ENCODE data around the gene PRRT3.

PRRT3 gene

GRCh38 chr3:9930804-9931418, 21.3 kb downstream of the PRRT3 start:
- H3K4me3 ChIP-seq (ENCODE audit: control insufficient read depth in 1 of 7, extremely low read depth in 1 of 7, insufficient read depth in 4 of 7, low read depth in 2 of 7, low read length in 6 of 7): no peak overlapping the region
- CTCF ChIA-PET: interaction anchor here (0.8 to 4.1 kb wide), 22 partner anchors 7 to 129 kb away, joined by 3 to 22 read pairs (median 5); partner anchors contain the start of genes CIDEC, EMC3, IL17RC and IL17RE
- H3K9me3 ChIP-seq (ENCODE audit: control extremely low read depth in 1 of 5, control insufficient read depth in 4 of 5, insufficient read depth in 2 of 5, low read depth in 1 of 5, low read length in 4 of 5): peaks cover 0 to 4% (median 0%) of the 10 kb centered on the region in 5 experiments
- DNase-seq: peak in 2 of 3 donors; percentile 54 to 55
- no peaks in the 10 kb centered on the region for H3K27me3 ChIP-seq (replicated peaks in 2 of 5; ENCODE audit: control insufficient read depth in 4 of 5, insufficient read depth in 5 of 5, low read length in 4 of 5)
- peaks cover under 1 to 14% (median 3%) of the 10 kb centered on the region in 4 experiments for H3K36me3 ChIP-seq (ENCODE audit: control insufficient read depth in 4 of 4, insufficient read depth in 4 of 4, low read length in 3 of 4)
- no CpG with 5 or more reads among the region's 4 CpGs for WGBS (ENCODE audit: insufficient coverage)
- POLR2A ChIA-PET: interaction anchor here (0.6 kb wide), 1 partner anchor 682 kb away, joined by 3 read pairs; the partner anchor contains the start of gene SRGAP3
- peaks cover 5 to 31% (median 26%) of the 10 kb centered on the region in 4 experiments for H3K4me1 ChIP-seq (ENCODE audit: control extremely low read depth in 1 of 4, control insufficient read depth in 4 of 4, insufficient read depth in 4 of 4, low read length in 3 of 4)
- H3K27ac ChIP-seq (ENCODE audit: insufficient read depth in 1 of 2, low read depth in 1 of 2, low read length in 2 of 2, poor library complexity in 1 of 2, severe bottlenecking in 2 of 2): no peak overlapping the region

- POLR2A ChIA-PET: no interaction called here
- Histone ChIP-seq H3K27ac (ENCODE audit: insufficient read depth in 1 of 2, low read depth in 1 of 2, low read length in 2 of 2, poor library complexity in 1 of 2, severe bottlenecking in 2 of 2) (no peak overlapping the region), H3K4me3 (ENCODE audit: control insufficient read depth in 1 of 7, extremely low read depth in 1 of 7, insufficient read depth in 4 of 7, low read depth in 2 of 7, low read length in 6 of 7) (no peak overlapping the region), H3K4me1 (ENCODE audit: control extremely low read depth in 1 of 4, control insufficient read depth in 4 of 4, insufficient read depth in 4 of 4, low read length in 3 of 4) (peaks cover 0 to 13% (median 11%) of the 10 kb centered on the region in 4 experiments), H3K36me3 (ENCODE audit: control insufficient read depth in 4 of 4, insufficient read depth in 4 of 4, low read length in 3 of 4) (peaks cover 0 to 5% (median 2%) of the 10 kb centered on the region in 4 experiments), H3K9me3 (ENCODE audit: control extremely low read depth in 1 of 5, control insufficient read depth in 4 of 5, insufficient read depth in 2 of 5, low read depth in 1 of 5, low read length in 4 of 5) (peaks cover 0 to 4% (median 0%) of the 10 kb centered on the region in 5 experiments), H3K27me3 (replicated peaks in 2 of 5; ENCODE audit: control insufficient read depth in 4 of 5, insufficient read depth in 5 of 5, low read length in 4 of 5) (no peaks in the 10 kb centered on the region)
- CTCF ChIA-PET: interaction anchor here (1.2 kb wide), 1 partner anchor 11 kb away, joined by 3 read pairs; the partner anchor contains the start of gene IL17RC
- no peak for DNase-seq
- 97% methylated on average over 20 of the region's 23 CpGs for WGBS (ENCODE audit: insufficient coverage)
Measured at GRCh38 chr3:9928158-9928557, 24.1 kb downstream of the PRRT3 start.

GRCh38 chr3:9918261-9919038, 33.8 kb downstream of the PRRT3 start:
- ChIA-PET CTCF (interaction anchor here (0.6 to 1.9 kb wide), 3 partner anchors 10 to 65 kb away, joined by 3 to 11 read pairs (median 4); no protein-coding TSS in a partner anchor), POLR2A (no interaction called here)
- 100% methylated on average over 2 of the region's 8 CpGs for WGBS (ENCODE audit: insufficient coverage)
- Histone ChIP-seq H3K4me3 (ENCODE audit: control insufficient read depth in 1 of 7, extremely low read depth in 1 of 7, insufficient read depth in 4 of 7, low read depth in 2 of 7, low read length in 6 of 7) (no peak overlapping the region), H3K36me3 (ENCODE audit: control insufficient read depth in 4 of 4, insufficient read depth in 4 of 4, low read length in 3 of 4) (no peaks in the 10 kb centered on the region), H3K27me3 (replicated peaks in 2 of 5; ENCODE audit: control insufficient read depth in 4 of 5, insufficient read depth in 5 of 5, low read length in 4 of 5) (no peaks in the 10 kb centered on the region), H3K4me1 (ENCODE audit: control extremely low read depth in 1 of 4, control insufficient read depth in 4 of 4, insufficient read depth in 4 of 4, low read length in 3 of 4) (peaks cover 2 to 43% (median 39%) of the 10 kb centered on the region in 4 experiments), H3K27ac (ENCODE audit: insufficient read depth in 1 of 2, low read depth in 1 of 2, low read length in 2 of 2, poor library complexity in 1 of 2, severe bottlenecking in 2 of 2) (no peak overlapping the region), H3K9me3 (ENCODE audit: control extremely low read depth in 1 of 5, control insufficient read depth in 4 of 5, insufficient read depth in 2 of 5, low read depth in 1 of 5, low read length in 4 of 5) (no peaks in the 10 kb centered on the region)
- no peak for DNase-seq

GRCh38 chr3:9917820-9918219, 34.4 kb downstream of the PRRT3 start:
- Histone ChIP-seq H3K4me3 (ENCODE audit: control insufficient read depth in 1 of 7, extremely low read depth in 1 of 7, insufficient read depth in 4 of 7, low read depth in 2 of 7, low read length in 6 of 7) (peak overlapping the region in 1 of 7 experiments; percentile 11), H3K4me1 (ENCODE audit: control extremely low read depth in 1 of 4, control insufficient read depth in 4 of 4, insufficient read depth in 4 of 4, low read length in 3 of 4) (peaks cover 3 to 46% (median 40%) of the 10 kb centered on the region in 4 experiments), H3K9me3 (ENCODE audit: control extremely low read depth in 1 of 5, control insufficient read depth in 4 of 5, insufficient read depth in 2 of 5, low read depth in 1 of 5, low read length in 4 of 5) (no peaks in the 10 kb centered on the region), H3K27me3 (replicated peaks in 2 of 5; ENCODE audit: control insufficient read depth in 4 of 5, insufficient read depth in 5 of 5, low read length in 4 of 5) (no peaks in the 10 kb centered on the region), H3K27ac (ENCODE audit: insufficient read depth in 1 of 2, low read depth in 1 of 2, low read length in 2 of 2, poor library complexity in 1 of 2, severe bottlenecking in 2 of 2) (peak overlapping the region in 1 of 2 experiments; percentile 70), H3K36me3 (ENCODE audit: control insufficient read depth in 4 of 4, insufficient read depth in 4 of 4, low read length in 3 of 4) (no peaks in the 10 kb centered on the region)
- WGBS (ENCODE audit: insufficient coverage): 96% methylated on average over 10 of the region's 10 CpGs
- no peak for DNase-seq
- ChIA-PET POLR2A (interaction anchor here (2.3 kb wide), 1 partner anchor 15 kb away, joined by 7 read pairs; the partner anchor contains the start of gene CRELD1), CTCF (interaction anchor here (1.3 to 1.9 kb wide), 2 partner anchors 10 to 14 kb away, joined by 3 to 11 read pairs; no protein-coding TSS in a partner anchor)

GRCh38 chr3:9916734-9917680, 35.2 kb downstream of the PRRT3 start, which contains the start of gene IL17RC:
IL17RC (plus strand) TSS chr3:9917098; CDS start chr3:9917316, 218 bp downstream.
- no peaks in the 10 kb centered on the region for H3K36me3 ChIP-seq (ENCODE audit: control insufficient read depth in 4 of 4, insufficient read depth in 4 of 4, low read length in 3 of 4)
- peaks cover 4 to 55% (median 48%) of the 10 kb centered on the region in 4 experiments for H3K4me1 ChIP-seq (ENCODE audit: control extremely low read depth in 1 of 4, control insufficient read depth in 4 of 4, insufficient read depth in 4 of 4, low read length in 3 of 4)
- peak within 1 kb of the TSS in 1 of 2 experiments; percentile 70 for H3K27ac ChIP-seq (ENCODE audit: insufficient read depth in 1 of 2, low read depth in 1 of 2, low read length in 2 of 2, poor library complexity in 1 of 2, severe bottlenecking in 2 of 2)
- H3K4me3 ChIP-seq (ENCODE audit: control insufficient read depth in 1 of 7, extremely low read depth in 1 of 7, insufficient read depth in 4 of 7, low read depth in 2 of 7, low read length in 6 of 7): peak within 1 kb of the TSS; percentile 36 to 83 (median 68)
- ChIA-PET POLR2A (interaction anchor here (2.3 kb wide), 1 partner anchor 16 kb away, joined by 7 read pairs; the partner anchor contains the start of gene CRELD1), CTCF (interaction anchor here (1.3 to 1.9 kb wide), 3 partner anchors 11 to 15 kb away, joined by 3 to 11 read pairs (median 4); no protein-coding TSS in a partner anchor)
- peaks cover 0 to under 1% (median 0%) of the 10 kb centered on the region in 5 experiments for H3K9me3 ChIP-seq (ENCODE audit: control extremely low read depth in 1 of 5, control insufficient read depth in 4 of 5, insufficient read depth in 2 of 5, low read depth in 1 of 5, low read length in 4 of 5)
- DNase-seq: peak; percentile 53 to 67 (median 66)
- 25% methylated on average over 17 of the region's 19 CpGs for WGBS (ENCODE audit: insufficient coverage)
- no peaks in the 10 kb centered on the region for H3K27me3 ChIP-seq (replicated peaks in 2 of 5; ENCODE audit: control insufficient read depth in 4 of 5, insufficient read depth in 5 of 5, low read length in 4 of 5)

- 85% methylated on average over 5 of the region's 7 CpGs for WGBS (ENCODE audit: insufficient coverage)
- ChIA-PET CTCF (interaction anchor here (0.6 to 6.2 kb wide), 5 partner anchors 13 to 88 kb away, joined by 3 to 48 read pairs (median 5); partner anchors contain the start of gene IL17RE), POLR2A (interaction anchor here (2.3 kb wide), 1 partner anchor 17 kb away, joined by 7 read pairs; the partner anchor contains the start of gene CRELD1)
- no peak for DNase-seq
- H3K27me3 ChIP-seq (replicated peaks in 2 of 5; ENCODE audit: control insufficient read depth in 4 of 5, insufficient read depth in 5 of 5, low read length in 4 of 5): no peaks in the 10 kb centered on the region
- H3K4me3 ChIP-seq (ENCODE audit: control insufficient read depth in 1 of 7, extremely low read depth in 1 of 7, insufficient read depth in 4 of 7, low read depth in 2 of 7, low read length in 6 of 7): peak overlapping the region in 6 of 7 experiments; percentile 25 to 83 (median 58)
- H3K9me3 ChIP-seq (ENCODE audit: control extremely low read depth in 1 of 5, control insufficient read depth in 4 of 5, insufficient read depth in 2 of 5, low read depth in 1 of 5, low read length in 4 of 5): peaks cover 0 to 4% (median 0%) of the 10 kb centered on the region in 5 experiments
- peaks cover 4 to 57% (median 53%) of the 10 kb centered on the region in 4 experiments for H3K4me1 ChIP-seq (ENCODE audit: control extremely low read depth in 1 of 4, control insufficient read depth in 4 of 4, insufficient read depth in 4 of 4, low read length in 3 of 4)
- H3K27ac ChIP-seq (ENCODE audit: insufficient read depth in 1 of 2, low read depth in 1 of 2, low read length in 2 of 2, poor library complexity in 1 of 2, severe bottlenecking in 2 of 2): peak overlapping the region in 1 of 2 experiments; percentile 70
- H3K36me3 ChIP-seq (ENCODE audit: control insufficient read depth in 4 of 4, insufficient read depth in 4 of 4, low read length in 3 of 4): peaks cover 0 to 2% (median under 1%) of the 10 kb centered on the region in 4 experiments
Measured at GRCh38 chr3:9916346-9916733, 35.9 kb downstream of the PRRT3 start.

All from common myeloid progenitor, CD34-positive (primary cell).